Measurements from ENCODE around the gene UBE2G1.
"Not testable (repeated sequence)": the region's sequence is repeated elsewhere in the genome, so short reads cannot be mapped to it uniquely, and the experiment has no call there.

GRCh38 chr17:4377247-4377646, 10.8 kb upstream of the UBE2G1 start:
- not testable (repeated sequence) for TF ChIP-seq CTCF (IDR thresholded peaks at IDR 0.05 in 4 of 5, conservative IDR thresholded peaks at IDR 0.05 in 1 of 5); POLR2A (IDR thresholded peaks at IDR 0.05)
